ENCODE measurements around the gene GOLT1A.

Gene GOLT1A

GRCh38 chr1:204190212-204191211, 23.3 kb downstream of the GOLT1A start:
- DNase-seq: no peak

- no peak for DNase-seq
Measured at GRCh38 chr1:204188959-204189639, 24.7 kb downstream of the GOLT1A start.

- DNase-seq: no peak
Measured at GRCh38 chr1:204186597-204186996, 27.2 kb downstream of the GOLT1A start.

GRCh38 chr1:204181116-204181515, 32.7 kb downstream of the GOLT1A start:
- no peak for DNase-seq

- DNase-seq: no peak
Measured at GRCh38 chr1:204180133-204180532, 33.7 kb downstream of the GOLT1A start.

GRCh38 chr1:204178487-204179281, 35.1 kb downstream of the GOLT1A start:
- no peak for DNase-seq

- DNase-seq: no peak
Measured at GRCh38 chr1:204177133-204177532, 36.7 kb downstream of the GOLT1A start.

- DNase-seq: no peak
Measured at GRCh38 chr1:204176049-204176448, 37.7 kb downstream of the GOLT1A start.

GRCh38 chr1:204174958-204175357, 38.8 kb downstream of the GOLT1A start:
- DNase-seq: no peak

- no peak for DNase-seq
Measured at GRCh38 chr1:204172404-204173029, 41.3 kb downstream of the GOLT1A start.

GRCh38 chr1:204171751-204172178, 42.0 kb downstream of the GOLT1A start:
- no peak for DNase-seq

GRCh38 chr1:204170494-204171155, 43.2 kb downstream of the GOLT1A start:
- no peak for DNase-seq

GRCh38 chr1:204169858-204170257, 43.9 kb downstream of the GOLT1A start:
- DNase-seq: no peak

GRCh38 chr1:204167730-204168129, 46.1 kb downstream of the GOLT1A start:
- no peak for DNase-seq

- DNase-seq: no peak
Measured at GRCh38 chr1:204166219-204166618, 47.6 kb downstream of the GOLT1A start, which contains the start of gene REN. Gene REN (minus strand): TSS chr1:204166337. CDS start chr1:204166293, 44 bp downstream.

GRCh38 chr1:204162494-204163074, 51.2 kb downstream of the GOLT1A start:
- peak; percentile 76 for DNase-seq

- no peak for DNase-seq
Measured at GRCh38 chr1:204161609-204162493, 51.9 kb downstream of the GOLT1A start.

- no peak for DNase-seq
Measured at GRCh38 chr1:204157962-204158361, 55.8 kb downstream of the GOLT1A start.

GRCh38 chr1:204155881-204156280, 57.9 kb downstream of the GOLT1A start:
- no peak for DNase-seq

- no peak for DNase-seq
Measured at GRCh38 chr1:204154568-204155255, 59.1 kb downstream of the GOLT1A start.
